Liver (tissue), 9 donors: ENCODE results near the gene TCF7L2. TPM values are rescaled to one million over a fixed set of nuclear protein-coding genes. Genes with fewer than 3 reads are reported as not detected.

Experiments
- DNase-seq: peaks from one replicate; pipeline ENCODE4 v3.0.0-alpha.2; 2017; ENCODE audit warnings: low spot score
- H3K27ac ChIP-seq, 2 donors: one replicate each; pipeline ENCODE4 v1.7.0; 2013; ENCODE audit warnings: inconsistent platforms in 2 of 2, low read length in 2 of 2, control low read depth in 1 of 2, low read depth in 1 of 2, mild to moderate bottlenecking in 1 of 2
- H3K27me3 ChIP-seq, 4 donors: one replicate each; pipeline versions ENCODE4 v1.6.1 to v1.7.0; 2013; ENCODE audit warnings: low read length in 3 of 4, inconsistent platforms in 1 of 4, mild to moderate bottlenecking in 1 of 4, moderate library complexity in 1 of 4; ENCODE audit not compliant: control insufficient read depth in 4 of 4, insufficient read depth in 4 of 4
- H3K36me3 ChIP-seq, 4 donors: one replicate each; pipeline versions ENCODE4 v1.6.1 to v1.7.0; 2013; ENCODE audit warnings: low read length in 3 of 4, mild to moderate bottlenecking in 3 of 4, low read depth in 1 of 4, moderate library complexity in 1 of 4; ENCODE audit not compliant: control insufficient read depth in 4 of 4, insufficient read depth in 3 of 4
- H3K4me1 ChIP-seq, 4 donors: one replicate each; pipeline versions ENCODE4 v1.6.1 to v1.7.0; 2013; ENCODE audit warnings: low read length in 3 of 4, mild to moderate bottlenecking in 3 of 4, moderate library complexity in 1 of 4; ENCODE audit not compliant: control insufficient read depth in 4 of 4, insufficient read depth in 4 of 4
- H3K4me3 ChIP-seq, 3 donors: one replicate each; pipeline versions ENCODE4 v1.6.1 to v1.7.0; 2013; ENCODE audit warnings: low read length in 3 of 3, control low read depth in 1 of 3, low read depth in 1 of 3, mild to moderate bottlenecking in 1 of 3
- H3K9ac ChIP-seq, 2 donors: one replicate each; pipeline ENCODE4 v1.7.0; 2013; ENCODE audit warnings: low read length in 2 of 2, mild to moderate bottlenecking in 2 of 2, moderate library complexity in 2 of 2, control low read depth in 1 of 2, low read depth in 1 of 2
- H3K9me3 ChIP-seq, 4 donors: one replicate each; pipeline versions ENCODE4 v1.6.1 to v1.7.0; 2013; ENCODE audit warnings: low read length in 3 of 4; ENCODE audit not compliant: control insufficient read depth in 4 of 4
- ATF3 ChIP-seq: IDR thresholded peaks from 2 replicates; pipeline ENCODE4 v1.6.1; 2016; ENCODE audit warnings: antibody characterized with exemption
- CTCF ChIP-seq: fragments of 150-350 bp; IDR thresholded peaks from 2 replicates; pipeline ENCODE4 v1.5.1; 2017; ENCODE audit warnings: improper control_type of control experiment, low read depth, low read length; ENCODE audit not compliant: missing input control
- FOXA1 ChIP-seq: IDR thresholded peaks from 2 replicates; pipeline ENCODE4 v1.6.1; 2016; ENCODE audit warnings: antibody characterized with exemption
- FOXA2 ChIP-seq: IDR thresholded peaks from 2 replicates; pipeline ENCODE4 v1.6.1; 2016; ENCODE audit warnings: antibody characterized with exemption
- GABPA ChIP-seq, 2 donors: IDR thresholded peaks in 1 of 2; conservative IDR thresholded peaks in 1 of 2; 2 replicates each; pipeline ENCODE4 v1.6.1; 2016; ENCODE audit warnings: antibody characterized with exemption in 2 of 2, mild to moderate bottlenecking in 1 of 2, moderate library complexity in 1 of 2
- HNF4A ChIP-seq, 2 donors: conservative IDR thresholded peaks; 2 replicates each; pipeline ENCODE4 v1.6.1; 2016; ENCODE audit warnings: antibody characterized with exemption in 2 of 2, mild to moderate bottlenecking in 2 of 2
- HNF4G ChIP-seq: IDR thresholded peaks from 2 replicates; pipeline ENCODE4 v1.6.1; 2016; ENCODE audit warnings: antibody characterized with exemption
- JUND ChIP-seq, 2 donors: IDR thresholded peaks; 2 replicates each; pipeline ENCODE4 v1.6.1; 2016; ENCODE audit warnings: antibody characterized with exemption in 2 of 2
- NR2F2 ChIP-seq: IDR thresholded peaks from 2 replicates; pipeline ENCODE4 v1.6.1; 2016; ENCODE audit warnings: antibody characterized with exemption
- RAD21 ChIP-seq, 2 donors: IDR thresholded peaks; 2 replicates each; pipeline ENCODE4 v1.6.1; 2016; ENCODE audit warnings: antibody characterized with exemption in 2 of 2, mild to moderate bottlenecking in 2 of 2
- REST ChIP-seq: IDR thresholded peaks from 2 replicates; pipeline ENCODE4 v1.6.1; 2016; ENCODE audit warnings: antibody characterized with exemption, mild to moderate bottlenecking
- RXRA ChIP-seq, 2 donors: IDR thresholded peaks; 2 replicates each; pipeline ENCODE4 v1.6.1; 2017 to 2018; ENCODE audit warnings: antibody characterized with exemption in 2 of 2, mild to moderate bottlenecking in 1 of 2
- SP1 ChIP-seq: IDR thresholded peaks from 2 replicates; pipeline ENCODE4 v1.6.1; 2018; ENCODE audit warnings: antibody characterized with exemption, mild to moderate bottlenecking
- TAF1 ChIP-seq: conservative IDR thresholded peaks from 2 replicates; pipeline ENCODE4 v1.6.1; 2016; ENCODE audit warnings: antibody characterized with exemption, mild to moderate bottlenecking
- YY1 ChIP-seq: IDR thresholded peaks from 2 replicates; pipeline ENCODE4 v1.6.1; 2016; ENCODE audit warnings: antibody characterized with exemption, mild to moderate bottlenecking
- ZBTB33 ChIP-seq: IDR thresholded peaks from 2 replicates; pipeline ENCODE4 v1.6.1; 2016; ENCODE audit warnings: antibody characterized with exemption
- WGBS: extraction: QIAGEN DNeasy Blood & Tissue Kit; methylation state at CpG from one replicate; pipeline ENCODE4 v1.1.7; 2013; 5-methylcytosine and 5-hydroxymethylcytosine counted together
- polyA plus RNA-seq, 2 donors: library from polyadenylated mRNA; stranded (reverse) in 1 of 2; unstranded in 1 of 2; fragments of 200-250 nt in 1 of 2; fragments of >200 nt in 1 of 2; fragmentation: Nextera tagmentation in 1 of 2; extraction: Ambion mirVana in 1 of 2; gene quantifications; one replicate each; pipeline versions ENCODE4 v1.2.1 to v1.2.3, GENCODE V29; 2013 to 2015
- total RNA-seq, 2 donors: library from RNA; depleted of rRNA; stranded (reverse); fragments of >200 nt; gene quantifications; one replicate each; pipeline ENCODE4 v1.2.3, GENCODE V29; 2014
- donor health status: healthy.
- donor health status: healthy.
- donor health status: healthy.
- donor health status: healthy.
- donor health status: healthy.

Gene TCF7L2
- total and polyA plus RNA-seq, 4 donors = 4.9 to 18.0 (median 8.3) TPM

- TF ChIP-seq TAF1 (no peak), JUND (IDR thresholded peaks at IDR 0.05) (no peak), YY1 (no peak), ZBTB33 (no peak), REST (no peak), RXRA (IDR thresholded peaks at IDR 0.05) (peak in 1 of 2 donors; percentile 15), FOXA2 (no peak), RAD21 (IDR thresholded peaks at IDR 0.05) (peak; percentile 16 to 32), FOXA1 (no peak), HNF4G (no peak), HNF4A (conservative IDR thresholded peaks at IDR 0.05) (peak; percentile 40 to 68), ATF3 (no peak), GABPA (IDR thresholded peaks at IDR 0.05 in 1 of 2, conservative IDR thresholded peaks at IDR 0.05 in 1 of 2) (no peak), SP1 (peak; percentile 5), NR2F2 (no peak), CTCF (no peak)
- H3K9ac ChIP-seq = no peak overlapping the region
- H3K4me3 ChIP-seq = no peak overlapping the region
- no peaks in the 10 kb centered on the region for H3K36me3 ChIP-seq
- WGBS = 58% methylated on average over 9 of the region's 9 CpGs
- DNase-seq = no peak
- H3K4me1 ChIP-seq = peaks cover 5 to 14% (median 9%) of the 10 kb centered on the region in 4 donors
- H3K27me3 ChIP-seq = no peaks in the 10 kb centered on the region
- H3K9me3 ChIP-seq = no peaks in the 10 kb centered on the region
- H3K27ac ChIP-seq = no peak overlapping the region
These were observed 36.3 kb upstream of the TCF7L2 start for GRCh38 chr10:112913661-112914287.
